Suppressor macrophage treated with lipopolysaccharide for 4 hours (primary cell): Measurements from ENCODE around the gene RFC1.
"Not testable (repeated sequence)": the region's sequence is repeated elsewhere in the genome, so short reads cannot be mapped to it uniquely, and the experiment has no call there.

Experiments
- DNase-seq: peaks from one replicate; pipeline ENCODE4 v3.0.0-alpha.2; 2020

RFC1 gene

GRCh38 chr4:39365830-39366771, at the start of gene RFC1:
Gene RFC1, minus strand, starts transcription at chr4:39366362. Its CDS starts 121 bp downstream, at chr4:39366241.
- DNase-seq, result peak; percentile 92

GRCh38 chr4:39415678-39416283, 49.6 kb upstream of the RFC1 start:
- no peak for DNase-seq

GRCh38 chr4:39411561-39411960, 45.4 kb upstream of the RFC1 start:
- not testable (repeated sequence) for DNase-seq

- DNase-seq, result no peak
Measured at GRCh38 chr4:39410415-39410814, 44.3 kb upstream of the RFC1 start.

GRCh38 chr4:39407584-39407885, 41.4 kb upstream of the RFC1 start:
- DNase-seq, result no peak

- DNase-seq, result no peak
Measured at GRCh38 chr4:39406763-39407583, 40.8 kb upstream of the RFC1 start, which contains the start of gene KLB. Gene KLB, plus strand, starts transcription at chr4:39406930. Its CDS starts 20 bp downstream, at chr4:39406950.

GRCh38 chr4:39401640-39402039, 35.5 kb upstream of the RFC1 start:
- not testable (repeated sequence) for DNase-seq

GRCh38 chr4:39394706-39395105, 28.5 kb upstream of the RFC1 start:
- no peak for DNase-seq

GRCh38 chr4:39390603-39391002, 24.4 kb upstream of the RFC1 start:
- DNase-seq, result no peak

- DNase-seq, result no peak
Measured at GRCh38 chr4:39384563-39384962, 18.4 kb upstream of the RFC1 start.

GRCh38 chr4:39383690-39384089, 17.5 kb upstream of the RFC1 start:
- no peak for DNase-seq

GRCh38 chr4:39375478-39375877, 9.3 kb upstream of the RFC1 start:
- no peak for DNase-seq

GRCh38 chr4:39371209-39371608, 5.0 kb upstream of the RFC1 start:
- DNase-seq, result not testable (repeated sequence)

- no peak for DNase-seq
Measured at GRCh38 chr4:39369301-39369700, 3.1 kb upstream of the RFC1 start.

GRCh38 chr4:39367166-39367565, 1.0 kb upstream of the RFC1 start:
- DNase-seq, result no peak

GRCh38 chr4:39365360-39365759, 802 bp downstream of the RFC1 start:
- DNase-seq, result peak; percentile 5

GRCh38 chr4:39363773-39364393, 2.3 kb downstream of the RFC1 start:
- DNase-seq, result peak; percentile 25

GRCh38 chr4:39362827-39363226, 3.3 kb downstream of the RFC1 start:
- DNase-seq, result no peak

- DNase-seq, result not testable (repeated sequence)
Measured at GRCh38 chr4:39360611-39361010, 5.6 kb downstream of the RFC1 start.

- no peak for DNase-seq
Measured at GRCh38 chr4:39357002-39357401, 9.2 kb downstream of the RFC1 start.

- DNase-seq, result no peak
Measured at GRCh38 chr4:39354254-39354552, 12.0 kb downstream of the RFC1 start.

GRCh38 chr4:39353478-39354253, 12.5 kb downstream of the RFC1 start:
- DNase-seq, result peak; percentile 82
